ENCODE results near the gene C22orf15. TPM values are rescaled to one million over a fixed set of nuclear protein-coding genes. Genes with fewer than 3 reads are reported as not detected.

The C22orf15 gene
- polyA plus RNA-seq, 1 experiment, result 4.0 TPM

GRCh38 chr22:23812378-23812777, 49.6 kb downstream of the C22orf15 start:
- TF ChIP-seq CTCF (IDR thresholded peaks at IDR 0.05; ENCODE audit: insufficient read depth, low read depth, low read length), result no peak
- peaks cover 6% of the 10 kb centered on the region for H3K36me3 ChIP-seq (ENCODE audit: control insufficient read depth, insufficient read depth, low read length)
- POLR2A ChIA-PET, result no interaction called here

More at GRCh38 chr22:23812378-23812777, 49.6 kb downstream of the C22orf15 start:
- CTCF ChIA-PET, result interaction anchor here (0.9 kb wide), 1 partner anchor 42 kb away, joined by 3 read pairs; no protein-coding TSS in a partner anchor
- no peak for DNase-seq (ENCODE audit: low read depth)
- Histone ChIP-seq H3K4me3 (ENCODE audit: low read depth, low read length) (no peak overlapping the region), H3K27me3 (ENCODE audit: control insufficient read depth, insufficient read depth, low read length) (no peaks in the 10 kb centered on the region)

Other genes starting within 250 kb of the C22orf15 start
- not detected in 2 replicates for gene IGLL1, start 182.7 kb upstream of the C22orf15 start, polyA plus RNA-seq (2011; rRNA removed)
- not detected in 2 replicates for gene DRICH1, start 130.7 kb upstream of the C22orf15 start, polyA plus RNA-seq (2011; rRNA removed)
- gene RGL4, start 72.0 kb upstream of the C22orf15 start, polyA plus RNA-seq (2011; rRNA removed), result not detected in 2 replicates
- gene ZNF70, start 11.9 kb upstream of the C22orf15 start, polyA plus RNA-seq (2011; rRNA removed), result 1.4 TPM in 2 replicates
- 0.21 TPM in 1 of 2 replicates, not detected in the other for gene VPREB3, start 8.6 kb upstream of the C22orf15 start, polyA plus RNA-seq (2011; rRNA removed)
- gene CHCHD10, start 5.0 kb downstream of the C22orf15 start, polyA plus RNA-seq (2011; rRNA removed), result 22.1 and 22.5 TPM in 2 replicates
- 14.5 and 38.1 TPM in 2 replicates for gene MMP11, start 9.9 kb downstream of the C22orf15 start, polyA plus RNA-seq (2011; rRNA removed)
- 136 and 174 TPM in 2 replicates for gene SMARCB1, start 24.0 kb downstream of the C22orf15 start, polyA plus RNA-seq (2011; rRNA removed)
- gene DERL3, start 76.0 kb downstream of the C22orf15 start, polyA plus RNA-seq (2011; rRNA removed), result 0.47 and 0.71 TPM in 2 replicates
- 9.6 and 14.7 TPM in 2 replicates for gene SLC2A11, start 94.9 kb downstream of the C22orf15 start, polyA plus RNA-seq (2011; rRNA removed)
- gene MIF, start 131.4 kb downstream of the C22orf15 start, polyA plus RNA-seq (2011; rRNA removed), result 202 and 246 TPM in 2 replicates
- gene GSTT2B, start 198.2 kb downstream of the C22orf15 start, polyA plus RNA-seq (2011; rRNA removed), result 3.6 and 5.9 TPM in 2 replicates
- 0.06 TPM in 1 of 2 replicates, not detected in the other for gene DDTL, start 203.9 kb downstream of the C22orf15 start, polyA plus RNA-seq (2011; rRNA removed)
- gene DDT, start 211.5 kb downstream of the C22orf15 start, polyA plus RNA-seq (2011; rRNA removed), result 79.5 and 87.3 TPM in 2 replicates
- 0.16 and 0.23 TPM in 2 replicates for gene GSTT2, start 217.1 kb downstream of the C22orf15 start, polyA plus RNA-seq (2011; rRNA removed)
- gene GSTT4, start 242.5 kb downstream of the C22orf15 start, polyA plus RNA-seq (2011; rRNA removed), result not detected in 2 replicates
- 7.0 and 7.2 TPM in 2 replicates for gene CABIN1, start 248.3 kb downstream of the C22orf15 start, polyA plus RNA-seq (2011; rRNA removed)

Data from BJ (cell line).